Right ventricle myocardium inferior (tissue), 1 donor: Measurements from ENCODE around the gene MFN2. TPM values are rescaled to one million over a fixed set of nuclear protein-coding genes. Genes with fewer than 3 reads are reported as not detected.
"Not testable (repeated sequence)": the region's sequence is repeated elsewhere in the genome, so short reads cannot be mapped to it uniquely, and the experiment has no call there.

Experiments used
- ATAC-seq: fragments of 200-7000 bp; cut with Tn5 transposase; one replicate; pipeline ENCODE4 v1.9.1; 2020; ENCODE audit warnings: mild to moderate bottlenecking, moderate library complexity
- DNase-seq: peaks from one replicate; pipeline ENCODE4 v3.0.0; 2021; ENCODE audit errors: missing footprints
- intact Hi-C: fragments of 100-400 bp; cut with DNase I; formaldehyde crosslinking; loops from one replicate; pipeline ENCODE4 v1.11.0; 2022
- total RNA-seq: library from RNA; stranded (reverse); fragmentation: NEBNext Ultra II Directional; extraction: Animal tissue kit (Norgen Biotek cat#: 25700); gene quantifications from one replicate; pipeline ENCODE4 v1.2.1, GENCODE V29; 2021
- donor health status: DM: no; HTN: yes; CAD: no; lungs with severe emphysema.

MFN2 gene
- total RNA-seq, 1 donor from 2014 or later, result 697 TPM

DNA sequence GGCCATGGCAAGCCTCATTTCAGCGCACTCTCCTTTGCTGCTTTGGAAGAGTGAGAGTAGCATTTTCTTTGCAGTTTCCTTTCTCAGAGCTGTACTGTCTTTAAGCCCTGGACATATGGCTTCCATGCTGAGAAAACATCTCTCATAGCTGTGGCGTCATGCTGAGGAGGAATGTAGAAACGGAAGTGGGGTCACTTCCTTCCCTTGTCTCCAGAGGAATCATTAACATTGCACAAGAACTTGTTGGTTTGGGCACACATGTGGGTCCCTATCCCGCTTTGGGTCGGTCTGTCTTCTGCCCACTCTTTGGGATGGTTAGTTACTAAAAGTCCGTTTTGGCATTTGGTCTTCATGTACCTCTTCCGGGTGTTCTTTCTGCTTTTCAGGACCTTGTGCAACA lies 5.6 kb downstream of the MFN2 start:
- no peak for DNase-seq
- intact Hi-C loops, result no loop called here
- no peak for ATAC-seq

DNA sequence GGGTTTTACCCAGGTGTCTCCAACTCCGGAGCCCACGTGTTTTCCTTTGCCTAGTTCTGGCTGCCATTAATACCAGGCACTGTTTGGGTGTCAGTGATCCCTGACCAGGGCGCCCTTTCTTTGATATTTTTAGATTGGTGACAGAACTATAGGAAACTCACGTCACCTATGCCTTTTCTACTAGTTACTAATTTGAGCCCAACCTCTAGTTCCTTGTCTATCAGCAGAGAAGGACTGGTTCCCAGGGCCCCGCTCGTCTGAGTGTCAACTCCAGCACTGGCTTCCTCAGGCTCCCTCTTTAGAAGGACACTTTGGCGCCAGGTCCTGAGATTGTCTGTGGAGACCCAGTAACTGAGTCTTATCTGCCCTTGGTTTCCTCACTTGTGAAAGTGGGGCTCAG lies 9.4 kb downstream of the MFN2 start:
- ATAC-seq (peak; percentile 32), DNase-seq (no peak)
- intact Hi-C loops, result no loop called here

DNA sequence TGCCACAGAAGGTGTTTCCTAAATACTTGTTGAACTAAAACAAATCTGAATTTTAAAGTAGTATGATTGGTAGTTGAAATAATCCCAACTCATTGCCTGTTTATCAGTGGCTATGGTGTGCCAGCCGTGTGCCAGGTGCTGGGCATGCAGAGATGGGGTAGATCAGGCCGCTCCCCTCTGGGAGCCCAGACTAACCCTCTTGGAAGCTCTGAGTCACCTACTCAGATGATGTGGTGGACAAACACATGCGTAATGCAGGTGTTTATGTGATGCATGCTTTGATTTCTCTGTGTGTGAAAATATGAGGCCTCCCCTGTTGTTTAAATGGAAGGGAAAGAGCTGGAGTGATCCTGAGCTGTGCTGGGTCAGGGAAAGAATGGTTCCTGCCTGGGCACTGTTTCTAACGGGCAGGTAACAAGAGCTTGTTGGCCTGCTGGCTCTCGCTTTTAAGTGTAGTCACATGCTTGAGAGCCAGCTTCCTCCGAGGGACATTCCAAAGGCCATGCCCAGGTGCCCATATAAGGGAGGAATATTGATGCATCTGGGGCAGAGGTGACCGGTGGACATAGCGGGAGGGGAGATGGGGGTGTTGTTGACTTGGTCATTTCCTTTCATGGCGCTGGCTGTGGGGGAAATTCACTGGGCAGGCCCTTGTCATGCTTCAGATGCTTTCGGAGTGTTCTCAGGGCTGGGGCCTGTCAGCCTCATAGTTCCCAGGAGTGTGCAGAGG lies 10.2 kb downstream of the MFN2 start:
- intact Hi-C loops, result no loop called here
- peak; percentile 90 for ATAC-seq

DNA sequence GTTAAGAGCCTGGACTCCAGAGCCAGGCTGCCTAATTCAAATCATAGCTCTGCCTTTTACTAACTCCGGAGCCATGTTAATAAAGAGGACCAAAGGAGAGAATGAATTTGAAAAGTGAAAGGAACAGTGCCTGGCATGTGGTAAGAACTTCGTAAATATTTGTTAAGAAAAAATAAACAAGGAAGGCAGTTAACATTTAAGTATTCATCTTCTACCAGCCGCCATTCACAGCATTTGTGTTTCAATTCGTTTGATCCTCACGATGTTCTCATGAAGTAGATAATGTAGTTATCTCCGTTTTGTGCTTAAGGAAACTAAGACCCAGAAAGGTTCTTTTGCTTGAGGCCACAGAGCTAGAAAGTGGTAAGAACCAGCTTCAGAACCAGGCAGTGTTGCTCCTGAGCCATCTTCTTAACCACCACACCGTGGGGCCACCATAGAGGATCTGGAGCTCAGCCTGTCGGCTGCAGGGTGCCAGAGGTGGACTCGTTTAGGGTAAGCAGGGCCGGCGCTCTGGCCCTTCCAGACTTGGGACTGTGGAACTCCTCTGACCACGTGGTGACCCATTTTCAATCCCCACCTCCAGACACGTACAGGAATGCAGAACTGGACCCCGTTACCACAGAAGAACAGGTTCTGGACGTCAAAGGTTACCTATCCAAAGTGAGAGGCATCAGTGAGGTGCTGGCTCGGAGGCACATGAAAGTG lies 11.9 kb downstream of the MFN2 start:
- DNase-seq (no peak), ATAC-seq (no peak)
- intact Hi-C loops, result no loop called here

More for the DNA sequence above, 10.2 kb downstream of the MFN2 start:
- DNase-seq, result no peak

DNA sequence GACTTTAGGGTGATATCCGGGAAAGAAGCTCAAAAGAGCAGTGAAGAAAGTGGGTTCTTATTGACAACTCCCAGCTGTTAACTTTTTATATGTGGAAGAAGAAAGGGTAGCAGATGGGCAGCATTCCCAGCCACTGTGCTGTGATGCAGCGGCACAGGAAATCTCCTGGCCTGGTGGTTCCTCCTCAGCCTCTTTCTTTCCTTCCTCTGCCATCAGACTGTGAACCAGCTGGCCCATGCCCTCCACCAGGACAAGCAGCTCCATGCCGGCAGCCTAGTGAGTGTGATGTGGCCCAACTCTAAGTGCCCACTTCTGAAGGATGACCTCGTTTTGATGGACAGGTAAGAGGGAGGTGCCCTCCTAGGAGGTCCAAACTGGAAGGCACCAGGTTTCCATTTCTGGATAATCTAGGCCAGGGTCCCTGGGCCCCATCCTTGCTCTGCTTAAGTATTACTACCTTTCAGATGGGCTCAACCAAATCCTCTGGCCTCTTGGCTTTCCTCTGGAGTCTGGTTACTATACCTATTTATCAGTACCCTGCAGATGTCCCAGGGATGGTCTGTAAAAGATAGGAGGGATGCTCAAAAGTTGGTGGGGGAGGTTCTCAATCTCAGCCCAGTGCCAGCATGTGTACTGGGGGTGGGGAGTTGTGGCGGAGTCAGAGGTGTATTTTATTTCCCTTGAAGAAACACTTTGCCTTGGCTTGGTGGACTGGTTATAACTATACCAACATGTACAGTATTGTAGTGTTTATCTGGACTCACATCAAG lies 17.0 kb downstream of the MFN2 start:
- intact Hi-C loops, result no loop called here
- no peak for DNase-seq
- no peak for ATAC-seq

DNA sequence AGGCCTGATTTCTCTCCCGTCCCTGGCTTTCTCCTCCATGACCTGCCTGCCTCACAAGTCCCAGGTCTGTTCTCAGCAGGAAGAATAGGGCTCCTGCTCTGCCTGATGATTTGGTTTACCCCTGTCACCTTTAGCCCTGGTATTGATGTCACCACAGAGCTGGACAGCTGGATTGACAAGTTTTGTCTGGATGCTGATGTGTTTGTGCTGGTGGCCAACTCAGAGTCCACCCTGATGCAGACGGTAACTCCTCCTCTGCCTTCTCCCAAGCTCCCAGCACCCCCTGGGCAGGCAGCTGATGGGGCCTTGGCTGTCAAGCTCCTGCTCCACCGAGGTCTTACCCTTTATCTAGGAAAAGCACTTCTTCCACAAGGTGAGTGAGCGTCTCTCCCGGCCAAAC lies 18.4 kb downstream of the MFN2 start:
- no peak for DNase-seq
- ATAC-seq, result no peak
- intact Hi-C loops, result no loop called here

DNA sequence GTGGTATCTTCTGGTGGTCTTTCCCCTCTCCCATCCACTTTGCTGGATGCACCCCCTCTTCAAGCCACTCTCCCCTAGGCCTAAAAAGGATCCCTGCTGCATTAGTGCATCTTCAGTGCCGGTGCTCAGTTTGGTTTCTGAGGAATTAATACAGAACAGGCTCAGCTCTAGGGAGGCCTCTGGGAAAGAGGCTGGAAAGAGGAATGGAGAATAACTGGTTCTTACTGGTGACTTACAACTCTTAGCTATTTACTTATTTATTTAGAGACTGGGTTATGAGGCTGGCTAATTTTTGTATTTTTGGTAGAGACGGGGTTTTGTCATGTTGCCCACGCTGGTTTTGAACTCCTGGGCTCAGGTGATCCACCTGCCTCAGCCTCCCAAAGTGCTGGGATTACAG lies 19.0 kb downstream of the MFN2 start:
- intact Hi-C loops, result no loop called here
- ATAC-seq, result no peak
- no peak for DNase-seq

DNA sequence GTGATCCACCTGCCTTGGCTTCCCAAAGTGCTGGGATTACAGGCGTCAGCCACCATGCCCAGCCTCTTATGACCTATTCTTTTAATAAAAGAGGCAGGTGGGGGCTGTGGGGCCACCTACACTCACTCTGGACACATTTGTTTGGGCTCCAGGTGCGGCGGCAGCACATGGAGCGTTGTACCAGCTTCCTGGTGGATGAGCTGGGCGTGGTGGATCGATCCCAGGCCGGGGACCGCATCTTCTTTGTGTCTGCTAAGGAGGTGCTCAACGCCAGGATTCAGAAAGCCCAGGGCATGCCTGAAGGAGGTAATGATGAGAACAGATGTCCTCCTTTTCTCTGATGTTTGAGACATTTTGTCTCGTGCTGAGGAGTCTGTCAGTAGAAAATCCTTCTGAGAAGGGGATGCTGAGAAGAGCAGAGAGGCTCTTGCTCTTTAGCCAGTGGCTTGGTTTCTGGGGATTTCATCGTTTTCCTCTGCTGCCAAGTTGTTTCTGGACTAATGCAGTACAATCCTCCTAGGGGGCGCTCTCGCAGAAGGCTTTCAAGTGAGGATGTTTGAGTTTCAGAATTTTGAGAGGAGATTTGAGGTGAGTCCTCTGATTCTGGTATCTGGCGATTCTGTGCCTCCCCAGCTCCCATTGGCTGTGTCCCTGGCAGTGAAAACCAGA lies 21.1 kb downstream of the MFN2 start:
- DNase-seq (no peak), ATAC-seq (no peak)
- intact Hi-C loops, result no loop called here

DNA sequence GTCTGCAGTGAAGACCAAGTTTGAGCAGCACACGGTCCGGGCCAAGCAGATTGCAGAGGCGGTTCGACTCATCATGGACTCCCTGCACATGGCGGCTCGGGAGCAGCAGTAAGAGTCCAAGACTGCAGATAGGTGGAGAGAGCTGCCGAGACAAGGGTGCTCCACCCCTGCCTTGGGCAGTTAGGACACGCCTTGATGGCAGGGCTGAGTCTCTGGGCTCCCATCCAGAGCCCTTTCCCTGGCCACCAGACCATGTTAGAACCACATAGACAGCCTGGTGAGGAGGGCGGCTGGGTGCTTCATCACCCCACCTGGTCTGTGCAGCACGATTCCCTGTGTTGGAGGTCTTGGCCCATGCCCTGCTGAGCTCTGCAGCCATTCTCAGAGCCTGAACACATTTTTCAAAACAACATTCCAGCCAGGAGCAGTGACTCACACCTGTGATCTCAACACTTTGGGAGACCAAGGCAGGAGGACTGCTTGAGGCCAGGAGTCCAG lies 21.8 kb downstream of the MFN2 start:
- intact Hi-C loops, result no loop called here
- ATAC-seq (peak; percentile 88), DNase-seq (no peak)

DNA sequence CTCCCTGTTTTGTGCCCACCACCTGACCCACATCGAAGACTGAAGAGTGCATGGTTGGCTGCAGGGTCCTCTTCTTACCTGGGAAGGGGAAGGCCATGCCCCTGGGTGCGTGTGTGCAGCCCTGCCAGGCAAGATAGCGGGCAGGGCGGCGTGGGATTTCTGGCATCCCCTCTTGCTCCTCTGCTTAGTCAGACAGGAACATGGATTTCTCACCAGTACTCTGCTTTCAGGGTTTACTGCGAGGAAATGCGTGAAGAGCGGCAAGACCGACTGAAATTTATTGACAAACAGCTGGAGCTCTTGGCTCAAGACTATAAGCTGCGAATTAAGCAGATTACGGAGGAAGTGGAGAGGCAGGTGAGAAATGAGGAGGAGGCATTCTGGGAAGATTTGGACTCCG lies 23.5 kb downstream of the MFN2 start:
- no peak for ATAC-seq
- no peak for DNase-seq
- intact Hi-C loops, result no loop called here

DNA sequence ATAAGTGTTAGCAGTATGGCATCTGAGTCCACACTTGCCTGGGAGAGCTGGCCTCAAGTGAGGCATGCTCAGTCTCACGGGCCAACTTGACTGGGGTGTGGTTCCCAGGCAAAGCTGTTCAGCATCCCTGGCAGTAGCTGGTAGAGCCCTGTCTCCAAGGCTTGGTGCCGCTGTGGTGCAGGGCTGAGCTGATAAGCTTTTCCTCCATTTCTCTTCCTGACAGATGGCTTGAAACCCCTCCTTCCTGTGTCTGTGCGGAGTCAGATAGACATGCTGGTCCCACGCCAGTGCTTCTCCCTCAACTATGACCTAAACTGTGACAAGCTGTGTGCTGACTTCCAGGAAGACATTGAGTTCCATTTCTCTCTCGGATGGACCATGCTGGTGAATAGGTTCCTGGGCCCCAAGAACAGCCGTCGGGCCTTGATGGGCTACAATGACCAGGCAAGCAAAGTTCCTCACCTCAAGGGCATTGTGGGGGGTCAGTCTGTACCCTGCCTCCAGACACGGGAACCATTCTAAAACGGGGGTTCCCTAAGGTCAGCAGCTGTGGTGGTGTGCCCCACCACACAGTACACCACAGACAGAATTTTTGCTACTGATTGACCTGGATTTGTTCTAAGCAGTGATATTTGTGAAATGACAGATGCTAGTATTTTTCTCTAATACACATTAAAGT lies 25.4 kb downstream of the MFN2 start:
- intact Hi-C loops, result no loop called here
- no peak for ATAC-seq
- DNase-seq, result no peak

DNA sequence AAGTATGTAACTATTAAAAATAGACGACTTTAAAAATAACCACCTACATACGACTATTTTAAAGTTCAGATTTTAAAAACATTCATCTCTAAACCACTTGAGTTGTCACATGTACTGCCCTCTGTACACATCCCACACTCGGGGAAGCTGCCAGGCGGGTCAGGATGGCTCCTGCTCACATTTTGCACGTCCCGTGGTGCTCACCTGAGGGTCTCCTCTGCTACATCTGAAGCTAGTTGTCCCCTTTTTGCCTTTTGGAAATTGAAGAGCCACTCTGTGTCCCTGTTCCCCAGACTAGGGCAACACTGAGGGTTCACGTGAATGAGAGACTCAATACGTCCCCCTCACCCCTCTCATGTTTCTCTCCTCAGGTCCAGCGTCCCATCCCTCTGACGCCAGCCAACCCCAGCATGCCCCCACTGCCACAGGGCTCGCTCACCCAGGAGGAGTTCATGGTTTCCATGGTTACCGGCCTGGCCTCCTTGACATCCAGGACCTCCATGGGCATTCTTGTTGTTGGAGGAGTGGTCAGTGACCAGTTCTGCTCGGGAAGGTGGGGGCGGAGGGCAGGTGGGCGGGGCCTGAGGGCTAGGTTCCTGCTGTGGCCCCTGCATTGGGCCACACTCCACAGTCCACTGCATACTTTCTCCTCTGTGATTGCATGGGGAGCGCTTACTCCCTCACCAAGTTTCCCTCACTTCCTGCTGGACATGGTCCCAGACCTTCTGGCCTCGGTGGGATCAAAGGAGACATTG lies 26.1 kb downstream of the MFN2 start:
- DNase-seq (no peak), ATAC-seq (no peak)
- intact Hi-C loops, result no loop called here

DNA sequence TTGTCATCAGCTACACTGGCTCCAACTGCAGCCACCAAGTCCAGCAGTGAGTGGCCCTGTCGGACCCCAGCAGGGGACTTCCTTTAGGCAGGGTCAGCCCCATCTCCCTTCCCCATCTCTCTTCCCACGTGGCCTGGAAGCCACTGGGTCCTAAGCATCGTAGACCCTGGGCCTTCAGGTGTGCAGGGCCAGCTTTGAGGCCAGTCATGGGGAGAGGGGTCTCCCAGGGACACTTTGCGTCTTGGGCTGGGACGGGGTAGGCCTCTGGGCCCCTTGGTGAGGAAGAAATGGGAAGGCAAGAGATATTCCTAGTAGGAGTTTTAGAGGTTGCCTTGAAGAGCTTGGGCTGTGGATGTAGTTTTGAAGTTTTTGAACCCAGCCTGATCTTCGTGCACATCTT lies 27.0 kb downstream of the MFN2 start:
- DNase-seq (no peak), ATAC-seq (no peak)
- intact Hi-C loops, result no loop called here

DNA sequence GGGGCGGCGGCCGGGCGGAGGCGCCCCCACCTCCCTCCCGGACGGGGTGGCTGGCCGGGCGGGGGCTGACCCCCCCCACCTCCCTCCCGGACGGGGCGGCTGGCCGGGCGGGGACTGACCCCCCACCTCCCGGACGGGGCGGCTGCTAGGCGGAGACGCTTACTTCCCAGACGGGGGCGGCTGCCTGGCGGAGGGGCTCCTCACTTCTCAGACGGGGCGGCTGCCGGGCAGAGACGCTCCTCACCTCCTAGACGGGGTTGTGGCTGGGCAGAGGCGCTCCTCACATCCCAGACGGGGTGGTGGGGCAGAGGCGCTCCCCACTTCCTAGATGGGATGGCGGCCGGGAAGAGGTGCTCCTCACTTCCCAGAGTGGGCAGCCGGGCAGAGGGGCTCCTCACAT lies 28.1 kb downstream of the MFN2 start:
- intact Hi-C loops, DNase-seq, ATAC-seq: not testable (repeated sequence)

DNA sequence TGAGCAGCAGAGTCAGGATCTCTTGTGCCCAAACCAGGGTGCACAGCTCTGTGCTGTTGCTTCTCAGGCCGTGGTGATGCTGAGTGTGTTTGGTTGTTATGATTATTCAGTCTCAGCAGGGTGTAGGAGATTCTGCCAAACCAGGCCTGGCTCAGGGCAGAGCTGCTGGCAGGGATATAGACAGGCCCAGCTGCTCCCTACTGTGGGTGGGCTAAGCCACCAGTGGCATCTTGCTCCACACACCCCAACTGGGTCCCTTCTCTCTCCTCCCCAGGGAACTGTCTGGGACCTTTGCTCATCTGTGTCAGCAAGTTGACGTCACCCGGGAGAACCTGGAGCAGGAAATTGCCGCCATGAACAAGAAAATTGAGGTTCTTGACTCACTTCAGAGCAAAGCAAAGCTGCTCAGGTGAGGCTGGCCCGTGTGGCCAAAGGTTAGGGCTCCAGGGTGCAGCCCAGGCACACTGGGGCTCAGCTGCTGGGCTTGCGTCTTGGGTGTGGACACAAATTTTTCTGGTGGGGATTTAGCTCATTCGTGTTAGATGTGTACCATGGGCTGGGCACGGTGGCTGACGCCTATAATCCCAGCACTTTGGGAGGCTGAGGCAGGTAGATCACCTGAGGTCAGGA lies 29.2 kb downstream of the MFN2 start:
- intact Hi-C loops, result no loop called here
- DNase-seq (no peak), ATAC-seq (no peak)

DNA sequence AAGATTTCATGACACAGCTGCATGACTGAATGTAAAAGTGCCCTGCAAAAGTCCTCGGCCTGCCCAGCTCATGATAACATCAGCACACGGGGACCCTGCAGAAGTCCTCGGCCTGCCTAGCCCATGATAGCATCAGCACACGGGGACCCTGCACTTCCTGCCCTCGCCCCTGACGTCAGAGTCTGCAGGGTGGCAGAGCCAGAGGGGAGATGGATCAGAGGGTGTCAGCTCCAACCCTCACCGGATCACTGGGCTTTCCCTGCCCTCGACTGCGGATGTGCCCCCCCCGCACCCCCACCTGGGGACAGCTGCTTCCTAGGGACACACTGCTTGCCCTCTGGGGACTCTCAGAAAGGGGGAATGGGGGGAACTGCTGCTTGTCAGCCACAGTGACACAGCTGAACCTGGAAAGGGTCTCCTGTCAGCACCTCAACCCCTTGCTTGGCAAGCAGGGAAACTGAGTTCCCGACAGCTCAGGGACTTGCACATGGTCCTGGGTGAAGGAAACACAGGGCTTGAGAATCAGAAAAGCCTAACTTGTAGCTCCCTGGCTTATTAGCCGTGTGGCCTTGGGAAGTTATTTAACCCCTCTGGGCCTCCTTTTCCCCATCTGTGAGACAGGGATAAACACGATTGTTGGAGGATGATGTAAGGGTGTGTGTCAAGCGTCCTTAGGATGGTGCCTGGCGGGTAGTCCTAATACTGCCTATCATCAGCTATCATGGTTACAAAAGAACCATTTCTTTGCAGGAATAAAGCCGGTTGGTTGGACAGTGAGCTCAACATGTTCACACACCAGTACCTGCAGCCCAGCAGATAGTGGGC lies 30.7 kb downstream of the MFN2 start:
- no peak for ATAC-seq
- DNase-seq, result no peak
- intact Hi-C loops, result no loop called here

DNA sequence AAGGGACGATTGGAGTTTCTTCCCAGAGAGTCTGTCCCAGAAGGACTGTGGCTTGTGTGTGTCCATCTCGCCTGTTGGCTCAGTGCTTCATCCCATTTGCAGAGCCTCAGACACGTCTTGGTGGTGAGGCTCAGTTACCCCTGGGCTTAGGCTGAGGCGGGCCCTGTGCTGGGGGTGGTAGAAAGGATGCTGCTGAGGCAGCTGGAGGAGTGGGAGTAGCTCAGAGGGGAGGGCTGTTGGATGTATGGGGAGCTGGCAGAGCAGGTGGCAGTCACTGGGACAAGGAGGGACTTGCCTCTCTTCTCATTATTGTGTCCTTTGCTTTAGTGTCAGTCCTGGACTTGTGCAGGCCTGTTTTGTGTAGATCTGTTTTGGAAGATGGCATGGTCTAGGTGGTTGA lies 31.8 kb downstream of the MFN2 start:
- DNase-seq (no peak), ATAC-seq (no peak)
- intact Hi-C loops, result no loop called here
